Measurements from ENCODE around the gene FGA. TPM values are rescaled to one million over a fixed set of nuclear protein-coding genes. Genes with fewer than 3 reads are reported as not detected.

The FGA gene
- 0.17 and 7.0 TPM in 2 replicates for total RNA-seq

GRCh38 chr4:154590329-154591006, at the start of gene FGA:
Gene FGA (minus strand): TSS chr4:154590742. CDS start chr4:154590687, 55 bp downstream.
- peak; percentile 91 for DNase-seq (ENCODE audit: low read depth)

- DNase-seq (ENCODE audit: low read depth), result peak; percentile 25
These were observed 43.5 kb upstream of the FGA start for GRCh38 chr4:154634058-154634457.

- no peak for DNase-seq (ENCODE audit: low read depth)
These were observed 41.3 kb upstream of the FGA start for GRCh38 chr4:154631828-154632227.

- no peak for DNase-seq (ENCODE audit: low read depth)
These were observed 39.8 kb upstream of the FGA start for GRCh38 chr4:154630324-154630723.

GRCh38 chr4:154626793-154627484, 36.4 kb upstream of the FGA start:
- peak; percentile 40 for DNase-seq (ENCODE audit: low read depth)

- DNase-seq (ENCODE audit: low read depth), result peak; percentile 58
These were observed 35.4 kb upstream of the FGA start for GRCh38 chr4:154625971-154626370.

- DNase-seq (ENCODE audit: low read depth), result no peak
These were observed 33.5 kb upstream of the FGA start for GRCh38 chr4:154623995-154624394.

- DNase-seq (ENCODE audit: low read depth), result no peak
These were observed 32.9 kb upstream of the FGA start for GRCh38 chr4:154623436-154623835.

- peak; percentile 69 for DNase-seq (ENCODE audit: low read depth)
These were observed 32.1 kb upstream of the FGA start for GRCh38 chr4:154622598-154622997.

GRCh38 chr4:154620111-154620510, 29.6 kb upstream of the FGA start:
- no peak for DNase-seq (ENCODE audit: low read depth)

GRCh38 chr4:154618708-154619315, 28.3 kb upstream of the FGA start:
- peak; percentile 52 for DNase-seq (ENCODE audit: low read depth)

GRCh38 chr4:154617820-154618317, 27.3 kb upstream of the FGA start:
- DNase-seq (ENCODE audit: low read depth), result no peak

GRCh38 chr4:154616731-154617130, 26.2 kb upstream of the FGA start:
- DNase-seq (ENCODE audit: low read depth), result peak; percentile 17

- DNase-seq (ENCODE audit: low read depth), result no peak
These were observed 25.7 kb upstream of the FGA start for GRCh38 chr4:154616287-154616686.

GRCh38 chr4:154615211-154615610, 24.7 kb upstream of the FGA start:
- DNase-seq (ENCODE audit: low read depth), result no peak

GRCh38 chr4:154614306-154614705, 23.8 kb upstream of the FGA start:
- DNase-seq (ENCODE audit: low read depth), result no peak

- DNase-seq (ENCODE audit: low read depth), result peak; percentile 19
These were observed 22.2 kb upstream of the FGA start, which contains the start of gene FGG for GRCh38 chr4:154612472-154613414. Gene FGG (minus strand): TSS chr4:154612656. CDS start chr4:154612609, 47 bp downstream.

- DNase-seq (ENCODE audit: low read depth), result no peak
These were observed 21.3 kb upstream of the FGA start for GRCh38 chr4:154611833-154612232.

- no peak for DNase-seq (ENCODE audit: low read depth)
These were observed 20.0 kb upstream of the FGA start for GRCh38 chr4:154610582-154610981.

GRCh38 chr4:154609532-154609931, 19.0 kb upstream of the FGA start:
- no peak for DNase-seq (ENCODE audit: low read depth)
